Placental epithelial cell (primary cell): ENCODE results near the gene OR52K1. TPM values are rescaled to one million over a fixed set of nuclear protein-coding genes. Genes with fewer than 3 reads are reported as not detected.

Source experiments
- total RNA-seq: library from RNA; depleted of rRNA; stranded (reverse); fragments of >200 nt; gene quantifications from 2 replicates; pipeline ENCODE4 v1.2.3, GENCODE V29; 2012

OR52K1 gene
- total RNA-seq, result under 0.01 and 0.33 TPM in 2 replicates

DNA sequence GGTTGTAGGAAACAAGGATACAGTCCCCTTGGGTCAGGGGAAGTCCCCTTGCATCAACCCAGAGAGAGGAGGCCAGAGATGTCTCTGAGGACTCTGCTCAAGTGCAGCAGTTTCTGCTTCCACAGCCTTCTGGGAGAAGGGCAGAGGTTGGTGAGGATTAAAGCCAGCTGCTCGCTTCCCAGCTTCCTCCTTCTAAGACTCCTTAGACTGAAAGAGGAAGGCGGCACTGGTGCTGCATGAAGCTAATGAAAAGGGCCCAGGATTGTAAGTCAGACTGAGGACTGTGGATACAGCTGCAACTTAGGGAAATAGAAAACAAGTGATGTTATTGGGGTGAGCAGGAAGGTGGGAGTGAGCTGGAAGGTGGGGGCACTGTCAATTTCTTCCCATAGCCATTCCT, at the start of gene OR52K1:
OR52K1 (plus strand) TSS at position 202 of the 400 bp plus-strand sequence. CDS start 6,255 bp downstream, outside the sequence.

GRCh38 chr11:4448995-4449394, 33.5 kb upstream of the OR52K1 start, which contains the start of gene OR52K2:
OR52K2 (plus strand) TSS chr11:4449295; CDS start chr11:4449340, 45 bp downstream.

Other genes starting within 250 kb of the OR52K1 start
- not detected in 2 replicates for gene OR52B4, start 114.3 kb upstream of the OR52K1 start, total RNA-seq
- gene TRIM21, start 88.9 kb upstream of the OR52K1 start, total RNA-seq, result 21.2 and 31.8 TPM in 2 replicates
- gene OR52K2, start 33.4 kb upstream of the OR52K1 start, total RNA-seq, result 0.11 TPM in 1 of 2 replicates, not detected in the other
- gene OR52M1, start 62.5 kb downstream of the OR52K1 start, total RNA-seq, result not detected in 2 replicates
- gene OR52I2, start 99.1 kb downstream of the OR52K1 start, total RNA-seq, result not detected in 2 replicates
- gene OR52I1, start 111.4 kb downstream of the OR52K1 start, total RNA-seq, result not detected in 2 replicates
- 13.1 and 16.5 TPM in 2 replicates for gene TRIM68, start 125.6 kb downstream of the OR52K1 start, total RNA-seq
- gene OR51D1, start 154.8 kb downstream of the OR52K1 start, total RNA-seq, result not detected in 2 replicates
- not detected in 2 replicates for gene OR51E1, start 161.3 kb downstream of the OR52K1 start, total RNA-seq
- gene OR51E2, start 215.2 kb downstream of the OR52K1 start, total RNA-seq, result not detected in 2 replicates
- not detected in 2 replicates for gene MMP26, start 222.1 kb downstream of the OR52K1 start, total RNA-seq